BJ (cell line): ENCODE measurements around the gene DZIP1L. TPM values are rescaled to one million over a fixed set of nuclear protein-coding genes. Genes with fewer than 3 reads are reported as not detected.
A peak's percentile ranks its signal among the peaks of the same experiment; 100 is the strongest.

Experiments used
- CTCF ChIA-PET: fragments of 350-600 bp; formaldehyde crosslinking; extraction: SDS; loops from one replicate; lab custom pipeline; 2021; ENCODE audit warnings: antibody characterized with exemption, inconsistent platforms; lab: Yijun Ruan, JAX
- POLR2A ChIA-PET: fragments of 300-600 bp; sonication (Branson Sonifier 250); formaldehyde crosslinking; extraction: SDS; loops from one replicate; lab custom pipeline; 2021; ENCODE audit warnings: antibody characterized with exemption; lab: Charles Lee
- DNase-seq: peaks from one replicate; pipeline ENCODE4 v3.0.0-alpha.2; 2011; ENCODE audit warnings: low read depth
- H3K27me3 ChIP-seq: 2 replicates; pipeline ENCODE4 v1.6.0; 2011; ENCODE audit warnings: low read length; ENCODE audit not compliant: control insufficient read depth, insufficient read depth
- H3K36me3 ChIP-seq: 2 replicates; pipeline ENCODE4 v1.5.1; 2011; ENCODE audit warnings: low read length; ENCODE audit not compliant: control insufficient read depth, insufficient read depth
- H3K4me3 ChIP-seq: 2 replicates; pipeline ENCODE4 v1.5.1; 2011; ENCODE audit warnings: low read depth, mild to moderate bottlenecking, control low read depth, low read length
- CTCF ChIP-seq: IDR thresholded peaks from 2 replicates; pipeline ENCODE4 v1.5.1; 2011; ENCODE audit warnings: low read depth, mild to moderate bottlenecking, control low read depth, inconsistent platforms, low read length, moderate library complexity; ENCODE audit not compliant: insufficient read depth
- polyA plus RNA-seq: library from polyadenylated mRNA; depleted of rRNA; stranded (reverse); fragments of >200 nt; gene quantifications from 2 replicates; pipeline ENCODE4 v1.2.3, GENCODE V29; 2011

The DZIP1L gene
- polyA plus RNA-seq, 1 experiment: 12.7 TPM

GRCh38 chr3:138125548-138126221, 10.3 kb upstream of the DZIP1L start:
- Histone ChIP-seq H3K27me3 (no peaks in the 10 kb centered on the region), H3K4me3 (no peak overlapping the region), H3K36me3 (no peaks in the 10 kb centered on the region)
- ChIA-PET CTCF (interaction anchor here (0.7 to 13.8 kb wide), 3 partner anchors 10 to 293 kb away, joined by 3 to 311 read pairs (median 7); partner anchors contain the start of gene DZIP1L), POLR2A (interaction anchor here (0.7 to 1.4 kb wide), 2 partner anchors 10 to 19 kb away, joined by 3 to 5 read pairs; partner anchors contain the start of gene DZIP1L)
- DNase-seq: no peak
- TF ChIP-seq CTCF: no peak

DNA sequence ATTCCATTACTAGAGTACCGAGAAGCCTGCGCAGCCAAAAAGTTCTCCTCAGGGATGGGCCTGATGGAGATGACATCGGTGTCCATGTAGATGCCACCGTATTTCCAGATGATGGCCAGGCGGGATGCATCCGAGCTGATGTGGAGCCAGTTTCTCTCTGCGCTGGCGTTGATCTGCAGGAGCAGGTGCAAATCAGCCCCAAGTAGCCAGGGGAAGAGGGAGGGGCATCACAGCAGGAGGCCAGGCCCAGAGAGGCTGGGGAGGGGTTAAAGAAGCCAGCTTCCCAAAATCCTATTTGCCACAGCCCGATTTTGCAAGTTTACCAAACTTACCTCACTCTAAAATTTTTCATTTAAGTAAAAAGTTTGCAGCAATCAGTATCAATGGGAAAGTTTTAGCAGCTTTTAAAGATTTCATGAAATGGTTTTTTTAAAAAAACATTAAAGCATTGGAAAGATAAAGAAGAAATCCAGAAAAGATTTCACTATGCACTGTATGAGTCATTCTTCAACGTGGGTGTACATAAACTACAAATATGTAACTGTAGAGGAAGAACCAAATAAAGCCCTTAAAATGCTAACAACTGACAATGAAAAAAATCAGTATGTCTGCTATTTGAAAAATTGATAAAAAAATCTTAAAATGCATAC, 9.4 kb upstream of the DZIP1L start:
- Histone ChIP-seq H3K27me3 (no peaks in the 10 kb centered on the region), H3K36me3 (no peaks in the 10 kb centered on the region), H3K4me3 (no peak overlapping the region)
- POLR2A ChIA-PET: interaction anchor here (0.7 to 1.4 kb wide), 2 partner anchors 9 to 18 kb away, joined by 3 to 5 read pairs; partner anchors contain the start of gene DZIP1L
- no peak for DNase-seq
- TF ChIP-seq CTCF: no peak
- CTCF ChIA-PET: interaction anchor here (0.7 to 13.8 kb wide), 3 partner anchors 9 to 294 kb away, joined by 3 to 311 read pairs (median 7); partner anchors contain the start of gene DZIP1L

- ChIA-PET CTCF (interaction anchor here (1.8 to 13.8 kb wide), 2 partner anchors 8 to 58 kb away, joined by 7 to 311 read pairs; partner anchors contain the start of gene DZIP1L), POLR2A (no interaction called here)
- Histone ChIP-seq H3K36me3 (no peaks in the 10 kb centered on the region), H3K4me3 (no peak overlapping the region), H3K27me3 (no peaks in the 10 kb centered on the region)
- TF ChIP-seq CTCF: no peak
- no peak for DNase-seq
Measured at GRCh38 chr3:138124188-138124587, 8.8 kb upstream of the DZIP1L start.

DNA sequence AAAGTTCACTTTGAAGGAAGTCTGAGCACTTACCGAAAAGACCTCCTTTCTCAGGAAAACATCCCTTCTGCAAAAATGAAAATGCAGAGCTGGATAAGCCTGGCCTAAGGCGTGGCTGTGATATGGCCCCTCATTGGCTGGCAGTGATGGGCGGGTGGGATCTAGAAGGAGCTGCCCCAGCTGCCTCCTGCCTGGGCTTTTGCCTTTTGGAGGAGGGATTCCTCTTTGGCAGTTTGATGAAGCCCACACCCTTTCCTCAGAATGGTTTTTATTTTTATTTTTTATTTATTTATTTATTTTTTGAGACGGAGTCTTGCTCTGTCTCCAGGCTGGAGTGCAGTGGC, 4.0 kb upstream of the DZIP1L start:
- H3K27me3 ChIP-seq: no peaks in the 10 kb centered on the region
- no peak for DNase-seq
- ChIA-PET CTCF (interaction anchor here (0.8 to 13.8 kb wide), 15 partner anchors 9 to 1009 kb away, joined by 3 to 311 read pairs (median 4); partner anchors contain the start of genes A4GNT, ARMC8 and DBR1), POLR2A (no interaction called here)
- TF ChIP-seq CTCF: no peak
- no peak overlapping the region for H3K4me3 ChIP-seq
- no peaks in the 10 kb centered on the region for H3K36me3 ChIP-seq

- POLR2A ChIA-PET: no interaction called here
Measured at GRCh38 chr3:138118612-138119422, 3.4 kb upstream of the DZIP1L start.

More at GRCh38 chr3:138118612-138119422, 3.4 kb upstream of the DZIP1L start:
- TF ChIP-seq CTCF: peak; percentile 88
- Histone ChIP-seq H3K4me3 (no peak overlapping the region), H3K36me3 (no peaks in the 10 kb centered on the region), H3K27me3 (no peaks in the 10 kb centered on the region)
- DNase-seq: no peak
- CTCF ChIA-PET: interaction anchor here (0.7 to 13.8 kb wide), 22 partner anchors 9 to 1009 kb away, joined by 3 to 311 read pairs (median 3); partner anchors contain the start of genes A4GNT, ARMC8 and DBR1
